CD4-positive, alpha-beta T cell treated with Interleukin-6 at 100 ng/mL for 8 hours (primary cell): Measurements from ENCODE around the gene EPB41L2.

Experiments used
- DNase-seq: peaks from one replicate; pipeline ENCODE4 v3.0.0-alpha.2; 2020; ENCODE audit warnings: mixed read lengths, low spot score

The EPB41L2 gene

DNA sequence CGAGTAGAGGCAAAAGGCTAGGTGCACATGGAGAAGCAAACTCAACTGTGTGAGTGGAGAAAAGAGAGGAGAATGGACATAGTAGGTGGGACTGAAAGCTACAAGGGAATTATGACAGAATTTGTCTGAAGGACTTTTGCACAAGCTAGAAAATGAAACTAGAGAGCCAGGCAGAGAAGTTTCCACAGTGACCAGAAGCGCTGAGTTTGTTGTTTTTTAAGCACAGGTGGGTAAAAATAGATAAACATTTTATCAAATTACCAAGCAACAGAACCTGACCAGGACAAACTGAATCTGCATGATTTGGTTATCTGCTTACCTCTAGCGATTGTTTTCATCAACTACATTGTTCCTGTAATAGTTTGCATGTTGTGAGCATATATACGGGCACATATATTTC, 197.3 kb downstream of the EPB41L2 start:
- DNase-seq = no peak

DNA sequence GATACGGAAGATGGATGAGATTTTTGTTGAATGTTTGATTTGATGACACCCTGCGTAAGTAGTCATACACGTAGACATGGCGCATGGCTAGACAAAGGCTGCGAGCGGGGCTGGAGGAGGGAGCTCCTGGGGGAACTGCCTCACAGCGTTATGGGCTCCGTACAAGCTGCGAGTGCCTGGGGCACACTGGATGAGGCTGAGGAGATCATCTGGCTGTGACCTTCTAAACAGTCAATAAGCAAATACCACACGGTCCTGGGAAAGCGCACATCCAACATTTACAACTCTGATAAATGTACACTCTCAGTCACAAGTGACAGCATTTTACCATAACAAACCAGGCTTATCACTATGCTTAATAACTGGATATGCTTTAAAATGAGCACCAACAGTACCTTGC, 198.7 kb downstream of the EPB41L2 start:
- DNase-seq = no peak

DNA sequence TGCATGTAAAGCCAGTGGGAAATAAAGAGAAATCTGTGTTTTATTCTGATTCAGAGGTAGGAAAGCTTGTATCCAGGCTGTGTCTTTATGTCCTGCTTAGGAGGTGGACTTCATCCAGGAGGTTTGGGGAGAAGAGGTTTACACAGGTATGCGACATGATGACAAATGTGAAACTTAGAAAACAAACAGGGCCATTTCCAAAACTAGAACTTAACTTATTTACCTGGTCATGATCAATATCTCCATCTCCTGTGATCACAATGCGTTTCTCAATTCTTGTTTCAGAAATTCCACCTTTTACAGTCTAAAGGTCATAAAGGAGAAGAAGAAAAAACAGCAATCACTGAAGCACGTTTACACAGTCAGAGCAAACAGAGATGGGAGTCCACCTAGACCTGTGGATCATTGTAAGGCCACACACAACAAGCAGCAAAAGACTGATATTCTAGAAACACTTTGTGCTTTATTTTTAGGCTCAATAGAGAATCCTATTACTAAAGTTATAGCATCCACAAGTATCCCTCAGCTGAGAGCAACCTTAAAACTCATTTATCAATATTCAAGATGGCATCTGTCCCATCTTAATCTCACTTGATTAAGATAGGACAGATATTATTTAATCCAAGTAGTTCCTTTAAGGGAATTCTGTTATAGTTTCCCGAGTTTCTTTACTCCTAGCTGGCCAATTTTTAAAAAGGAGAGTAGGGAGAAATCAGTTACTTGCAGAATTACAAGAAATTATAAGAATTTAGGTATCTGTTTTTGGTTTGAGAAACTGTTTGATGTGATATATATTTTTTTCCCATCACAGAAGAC, 199.4 kb downstream of the EPB41L2 start:
- no peak for DNase-seq

DNA sequence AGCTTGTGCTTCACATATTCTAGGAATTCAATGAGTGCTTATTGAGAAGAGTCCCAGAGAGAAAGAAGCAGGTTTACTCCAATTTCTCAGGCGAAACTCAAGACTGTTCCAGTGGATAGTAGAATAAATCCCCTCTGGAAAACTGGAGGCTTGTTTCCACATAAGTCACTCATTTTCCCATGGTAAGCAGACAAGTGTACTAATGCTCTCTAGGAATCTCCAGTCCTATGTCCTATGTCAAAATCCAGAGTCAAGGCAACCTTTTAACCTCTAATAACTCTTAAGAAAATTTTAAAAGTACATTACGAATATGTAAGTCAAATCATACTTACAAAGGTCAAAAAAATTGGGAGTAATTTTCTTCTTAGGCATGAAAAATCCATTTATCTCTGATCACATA, 200.7 kb downstream of the EPB41L2 start:
- no peak for DNase-seq

DNA sequence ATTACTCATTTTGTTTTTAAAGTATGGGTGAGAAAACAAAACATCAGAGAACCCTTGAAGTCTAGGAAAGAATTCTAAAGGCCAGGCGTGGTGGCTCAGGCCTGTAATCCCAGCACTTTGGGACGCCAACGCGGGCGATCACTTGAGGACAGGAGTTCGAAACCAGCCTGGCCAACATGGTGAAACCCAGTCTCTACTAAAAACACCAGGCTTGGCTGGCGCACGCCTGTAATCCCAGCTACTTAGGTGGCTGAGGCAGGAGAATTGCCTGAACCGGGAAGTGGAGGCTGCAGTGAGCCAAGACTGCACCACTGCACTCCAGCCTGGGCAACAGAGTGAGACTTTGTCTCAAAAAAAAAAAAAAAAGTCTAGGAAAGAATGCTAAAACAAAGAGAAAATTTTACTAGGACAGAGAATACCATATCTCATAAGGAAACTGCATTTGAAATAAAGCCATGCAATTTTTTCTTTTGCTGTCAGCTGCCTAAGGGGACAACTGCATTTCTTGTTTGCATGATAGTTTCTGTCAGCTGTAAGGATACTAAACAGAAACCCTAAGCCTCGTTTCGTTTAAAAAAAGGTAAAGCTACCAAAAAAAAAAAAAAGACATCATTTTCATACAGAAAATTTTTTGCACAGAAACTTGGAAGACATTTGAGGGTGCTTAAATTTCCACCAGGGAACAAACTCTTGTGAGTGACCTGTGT, 203.7 kb downstream of the EPB41L2 start:
- DNase-seq = no peak

DNA sequence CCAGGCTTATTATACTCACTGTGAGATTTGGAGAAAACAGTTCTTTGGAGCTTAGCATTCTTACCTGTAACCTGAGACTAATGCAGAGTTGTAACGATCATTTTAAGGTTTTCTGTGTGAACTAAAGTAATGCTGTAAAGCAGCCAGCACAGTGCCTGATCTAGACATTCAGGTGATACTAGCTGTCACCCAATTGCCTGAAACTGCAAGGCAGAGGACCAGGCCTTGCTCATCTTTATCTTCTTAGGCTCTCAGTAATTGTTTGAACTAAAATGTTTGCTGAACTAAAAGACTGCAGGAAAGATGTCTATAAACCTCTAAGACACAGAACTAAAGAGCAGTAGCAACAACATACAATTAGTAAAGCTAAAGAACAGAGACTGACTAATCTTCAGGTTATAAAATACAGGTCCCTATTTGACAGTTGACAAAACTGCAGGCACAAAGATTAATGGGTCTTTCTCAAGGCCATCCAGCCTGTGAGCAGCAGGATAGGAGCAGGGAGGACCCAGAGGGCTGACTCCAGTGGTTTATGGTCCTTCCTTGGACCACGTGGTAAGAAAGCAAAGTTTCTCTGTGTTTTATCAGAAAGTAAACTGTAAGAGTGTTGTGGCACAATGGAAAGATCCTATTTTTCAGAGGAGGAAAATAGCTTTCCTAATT, 204.4 kb downstream of the EPB41L2 start:
- no peak for DNase-seq

DNA sequence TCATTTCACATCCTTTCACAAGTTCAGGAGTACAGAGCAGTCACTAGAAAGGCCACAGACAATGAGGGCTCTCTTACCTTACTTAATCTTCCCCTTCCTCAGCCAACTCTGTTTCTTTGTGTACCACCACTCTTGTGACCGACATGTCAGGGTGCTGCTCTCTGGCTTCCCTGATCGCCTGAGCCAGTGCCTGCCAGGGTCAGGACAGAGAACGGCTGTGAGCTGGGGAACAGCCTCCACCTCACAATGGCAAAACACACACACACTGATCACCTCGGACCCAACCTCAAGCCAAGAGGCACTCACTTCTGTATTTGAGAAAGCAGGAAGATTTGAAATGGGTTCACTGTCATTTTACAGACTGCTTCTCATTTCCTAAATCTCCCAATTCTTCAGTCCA, 205.0 kb downstream of the EPB41L2 start:
- no peak for DNase-seq

DNA sequence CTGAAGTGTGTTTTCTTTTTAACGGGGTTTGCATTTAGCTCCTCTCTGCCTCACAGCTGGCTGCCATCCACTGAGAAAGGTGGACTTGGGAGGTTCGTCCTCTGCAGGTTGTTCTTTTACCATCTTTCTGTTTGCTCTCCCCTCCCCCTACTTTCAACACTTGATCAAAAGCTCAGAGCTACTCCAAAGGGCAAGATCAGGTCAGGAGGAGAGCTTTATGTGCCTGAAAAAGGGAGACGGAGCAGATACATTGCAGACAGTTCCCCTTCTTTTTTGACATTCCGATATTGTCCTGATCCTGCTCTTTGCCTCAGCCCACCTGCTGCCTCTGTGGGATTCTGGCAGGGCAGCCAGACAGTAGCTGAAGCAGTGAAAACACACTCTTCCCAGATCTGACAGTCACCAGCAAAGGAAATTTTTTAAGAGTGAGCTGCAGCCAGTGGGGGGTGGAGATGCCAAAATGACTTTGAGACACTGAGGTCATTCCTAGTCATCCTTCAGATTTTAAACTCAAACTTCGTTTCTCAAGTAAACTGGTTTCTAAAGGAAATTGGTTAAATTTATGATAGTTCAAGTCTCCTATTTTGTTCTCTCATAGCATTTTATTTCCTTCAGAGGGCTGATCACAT, 209.4 kb downstream of the EPB41L2 start:
- no peak for DNase-seq

DNA sequence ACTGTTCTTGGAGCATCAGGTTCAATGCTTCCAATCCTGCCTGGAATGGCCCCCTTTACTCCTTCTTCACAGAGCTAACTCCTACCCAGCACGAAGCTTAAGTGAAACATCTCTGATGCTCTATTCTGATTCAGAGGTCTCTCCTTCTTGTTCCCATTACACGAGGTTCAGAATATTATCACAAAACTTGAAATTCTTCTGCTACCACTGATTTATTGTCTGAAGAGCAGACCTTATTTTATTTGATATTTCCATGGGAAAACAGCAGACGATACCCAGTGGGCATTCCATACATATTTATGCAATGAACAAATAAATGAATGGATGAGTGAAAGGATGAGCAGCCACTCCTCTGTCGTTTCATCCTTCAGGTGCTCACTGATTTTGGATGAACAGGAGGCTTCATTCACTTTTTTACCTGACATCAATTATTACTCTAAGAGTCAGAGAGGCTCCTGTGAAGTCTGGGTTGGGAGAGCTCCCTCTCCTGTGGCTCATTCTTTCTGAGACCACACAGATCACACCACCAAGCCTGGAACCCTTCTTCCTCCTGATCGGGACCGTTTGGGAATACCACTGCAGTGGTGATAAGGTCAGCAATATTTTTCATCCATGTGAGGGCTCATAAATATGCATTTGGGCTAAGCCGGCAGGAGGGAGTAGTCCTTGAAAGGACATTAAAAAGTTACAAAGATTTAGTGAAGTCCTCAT, 210.0 kb downstream of the EPB41L2 start:
- no peak for DNase-seq

DNA sequence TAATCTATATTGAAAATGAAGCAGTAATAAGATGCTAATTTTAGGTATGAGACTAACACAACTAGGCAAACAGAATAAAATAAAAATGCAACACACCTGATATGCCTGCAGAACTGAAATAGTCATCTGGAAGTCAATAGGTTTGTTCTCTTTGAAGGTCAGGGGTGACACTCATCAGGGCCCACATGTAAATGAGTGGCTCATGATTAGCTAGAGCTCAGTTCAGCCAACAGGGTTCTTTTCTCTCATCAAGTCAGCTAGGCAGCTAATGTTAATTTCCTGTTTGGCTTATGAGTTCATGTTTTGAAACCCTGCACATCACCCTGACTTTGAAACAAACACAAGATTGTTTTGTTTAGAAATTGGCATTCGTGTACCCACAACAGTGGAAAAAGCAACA, 212.0 kb downstream of the EPB41L2 start:
- DNase-seq = no peak

DNA sequence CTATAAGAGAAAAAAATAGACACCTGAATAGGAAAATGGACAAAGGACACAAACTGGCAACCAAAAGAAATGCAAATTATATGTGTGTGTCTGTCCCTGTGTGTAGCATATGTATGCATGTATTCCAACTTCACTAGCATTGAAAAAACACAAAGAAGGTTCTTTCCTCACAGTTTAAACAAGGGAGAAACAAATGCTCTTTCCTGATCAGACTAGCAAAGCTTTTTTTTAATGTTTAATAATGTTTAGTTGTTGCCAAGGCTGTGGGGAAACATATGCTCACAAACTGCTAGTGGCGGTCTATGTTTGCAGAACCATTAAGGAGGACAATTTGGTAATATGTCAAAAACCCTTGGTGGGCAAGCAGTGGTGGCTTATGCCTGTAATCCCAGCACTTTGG, 213.5 kb downstream of the EPB41L2 start:
- no peak for DNase-seq

DNA sequence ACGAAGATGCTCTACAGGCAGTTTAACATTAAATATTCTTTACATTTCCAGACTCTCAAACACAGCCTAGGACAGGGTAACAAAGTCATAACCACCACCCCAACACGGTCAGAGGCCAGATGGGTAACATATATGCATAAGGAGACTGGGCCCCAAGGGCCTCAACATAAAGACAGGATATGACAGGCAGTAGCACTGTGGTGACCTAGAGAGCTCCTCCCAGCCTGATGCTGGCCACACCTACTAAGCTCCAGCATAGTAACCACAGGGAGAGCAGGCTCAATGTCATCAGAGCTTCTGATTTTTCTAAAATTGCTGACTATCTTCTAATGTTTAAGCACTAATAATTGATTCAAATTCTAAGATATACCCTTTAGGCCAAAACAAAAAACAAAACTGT, 214.1 kb downstream of the EPB41L2 start:
- no peak for DNase-seq

DNA sequence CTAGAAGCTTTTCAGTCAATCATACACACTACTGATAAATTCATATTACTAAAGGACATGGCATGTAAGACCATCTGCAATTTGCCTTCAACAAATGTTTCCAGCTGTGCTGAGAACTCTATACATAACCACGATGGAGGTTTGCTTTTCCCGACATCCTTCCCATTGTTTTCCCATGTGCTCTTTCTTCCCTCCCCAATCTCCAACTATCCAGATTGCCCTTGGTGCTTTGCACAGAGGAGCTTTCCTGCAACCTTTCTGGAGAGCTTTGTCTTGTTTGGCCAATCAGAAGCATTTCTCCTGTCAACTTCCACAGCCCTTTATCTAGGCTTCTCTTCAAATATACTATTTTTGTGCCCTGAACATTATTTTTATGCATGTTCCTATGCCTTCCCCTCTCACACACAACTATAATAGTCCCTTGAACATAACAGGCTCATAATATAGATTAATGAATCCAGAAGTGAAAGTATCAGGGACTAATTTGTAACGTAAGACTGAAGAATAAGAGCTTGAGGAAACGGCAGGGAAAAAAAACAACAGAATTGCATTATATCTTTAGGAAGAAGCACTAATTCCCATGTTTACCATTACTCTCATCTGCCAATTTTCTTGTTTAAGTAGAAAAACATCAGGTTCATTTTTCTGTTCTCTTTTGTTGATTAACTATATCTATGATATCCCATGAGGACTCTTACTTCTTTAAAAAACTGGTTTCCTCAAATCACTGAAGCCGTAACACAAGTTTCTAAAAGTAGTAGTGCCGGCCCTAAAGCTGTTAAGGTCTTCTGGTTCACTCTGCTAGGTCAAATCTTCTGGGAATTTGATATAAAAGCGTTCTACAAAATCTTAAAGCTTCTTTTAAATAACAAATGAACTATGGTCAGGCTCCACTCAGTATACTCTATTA, 215.8 kb downstream of the EPB41L2 start:
- no peak for DNase-seq

DNA sequence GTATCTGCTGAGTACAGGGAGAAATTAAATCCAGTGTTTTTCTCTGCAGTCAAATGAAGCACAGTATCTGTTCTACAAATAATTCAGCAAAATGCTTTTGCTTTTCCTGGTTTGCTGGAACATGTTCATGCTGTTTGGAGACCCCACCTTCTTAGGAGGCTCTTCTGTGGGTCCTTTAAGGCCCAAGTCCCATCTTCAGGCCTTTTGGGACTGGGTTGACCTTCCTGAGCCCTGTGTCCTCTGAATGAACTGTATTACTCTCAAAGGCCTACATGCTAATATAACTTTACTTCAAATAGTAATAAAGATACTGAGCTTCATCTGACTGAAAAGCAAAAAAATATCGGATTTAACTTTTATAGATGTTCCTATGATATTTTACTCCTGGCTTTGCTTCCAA, 216.5 kb downstream of the EPB41L2 start:
- DNase-seq = no peak

DNA sequence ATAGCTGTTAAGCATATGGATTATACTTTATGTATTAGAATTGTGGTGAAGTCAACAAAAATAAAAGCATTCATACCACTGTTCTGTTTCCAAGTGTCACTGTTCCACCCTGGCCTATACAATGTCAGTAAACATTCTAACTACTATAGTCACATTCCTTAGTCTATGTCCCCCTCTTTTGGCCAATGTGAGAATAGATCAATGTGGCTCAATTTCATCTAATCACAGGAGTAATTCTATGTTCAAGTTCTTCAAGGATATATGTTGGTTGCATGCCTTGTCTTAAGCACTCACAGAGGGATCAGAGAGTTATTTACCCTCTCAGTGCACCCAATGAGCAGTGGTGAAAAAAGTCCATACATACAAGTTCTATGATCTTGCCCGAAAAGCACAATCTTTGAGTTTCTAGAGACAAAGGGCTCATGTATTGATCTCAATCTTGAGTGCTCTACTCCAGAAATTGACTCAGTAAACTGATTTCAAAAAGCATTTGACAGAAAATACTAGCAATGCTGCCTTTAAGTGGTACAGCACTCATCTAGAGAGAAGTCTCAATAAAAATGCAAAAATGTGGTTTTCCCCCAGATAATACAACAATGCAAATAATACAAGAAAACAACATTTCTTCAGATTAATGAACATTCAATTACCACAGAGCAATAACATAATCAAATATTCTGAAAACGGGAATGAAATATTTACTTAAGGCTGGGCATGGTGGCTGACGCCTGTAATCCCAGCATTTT, 219.3 kb downstream of the EPB41L2 start:
- DNase-seq = peak; percentile 44

DNA sequence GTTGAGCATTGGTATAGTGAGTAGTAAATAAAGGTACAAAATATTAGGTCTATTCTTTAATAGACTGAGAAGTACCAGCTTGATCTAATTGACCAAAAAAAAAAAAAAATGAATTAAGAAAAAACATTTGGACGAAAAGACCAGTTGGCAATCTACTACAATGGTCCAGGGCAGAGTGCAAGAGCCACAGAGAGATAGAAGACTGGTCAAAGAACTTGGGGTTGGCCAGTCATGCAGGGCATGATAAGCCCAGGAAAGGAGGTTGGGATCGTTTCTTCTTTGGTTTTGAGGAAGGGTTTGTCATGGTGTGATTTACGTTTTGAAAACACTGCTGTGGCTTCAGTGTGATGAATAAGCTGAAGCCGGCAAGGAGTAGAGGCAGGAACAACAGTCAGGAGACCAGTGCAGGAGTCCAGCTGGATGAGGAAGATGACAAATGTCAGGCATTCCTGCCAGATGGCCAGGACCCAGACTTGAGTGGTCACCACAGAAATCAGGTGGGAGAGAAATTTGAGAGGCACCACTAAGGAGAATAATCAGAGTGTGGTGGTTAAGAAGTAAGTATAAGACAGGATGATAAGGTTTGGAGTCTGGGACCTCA, 221.8 kb downstream of the EPB41L2 start:
- no peak for DNase-seq

DNA sequence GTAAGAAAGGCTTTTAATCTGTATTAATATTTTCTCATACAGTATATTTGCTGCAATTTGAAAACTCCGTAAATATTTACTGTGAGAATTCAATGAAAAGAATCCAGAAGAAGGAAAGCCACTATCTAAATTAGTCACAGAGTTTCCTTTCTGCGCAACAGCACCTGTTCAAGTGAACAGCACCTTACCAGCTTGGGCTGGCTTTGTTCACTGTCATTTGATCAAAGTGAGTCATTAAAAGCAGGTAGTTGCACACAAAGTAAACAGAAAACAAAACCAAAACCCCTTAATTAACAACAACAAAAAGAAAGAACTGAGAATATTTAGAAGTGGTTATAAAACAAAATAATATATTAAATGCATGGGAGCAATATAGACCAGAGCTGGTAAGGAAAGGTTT, 223.0 kb downstream of the EPB41L2 start:
- DNase-seq = no peak

DNA sequence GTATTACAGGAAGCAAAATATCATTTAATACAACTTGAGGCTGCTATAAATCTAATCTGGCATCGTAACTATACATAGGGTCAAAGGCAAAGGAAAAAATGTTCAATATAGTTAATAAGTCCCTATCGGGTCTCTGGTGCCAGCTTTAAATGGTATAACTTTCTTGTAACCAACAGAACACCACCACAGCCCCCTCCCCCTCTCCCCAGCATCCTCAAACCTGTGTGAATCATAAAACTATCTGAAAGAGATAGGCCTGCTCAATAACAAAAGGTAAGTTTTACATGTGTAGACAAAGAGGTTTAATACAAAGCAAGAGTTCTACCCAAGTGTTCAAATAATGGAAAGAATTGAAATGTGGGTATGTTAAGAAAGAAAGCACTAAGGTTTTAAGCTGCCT, 223.7 kb downstream of the EPB41L2 start:
- DNase-seq = no peak

DNA sequence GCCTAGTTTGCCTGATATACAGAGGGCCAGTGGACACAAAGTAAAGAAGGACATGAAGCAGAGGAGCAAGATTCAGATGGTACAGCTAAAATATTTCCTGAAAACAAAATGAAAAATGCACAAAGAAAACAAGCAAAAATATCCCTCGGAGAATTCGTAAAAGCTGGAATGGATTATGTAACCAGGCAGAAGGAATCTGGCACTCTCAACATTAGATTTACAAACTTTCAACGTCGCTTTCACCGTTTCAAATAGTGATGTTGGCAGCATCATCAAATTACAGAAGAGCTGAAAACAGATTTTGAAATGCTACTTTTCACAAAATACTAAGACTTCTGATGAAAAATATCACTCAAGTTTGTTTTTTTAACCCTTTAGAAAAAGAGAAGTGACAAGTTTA, 224.1 kb downstream of the EPB41L2 start:
- DNase-seq = no peak
